HepG2 (cell line): ENCODE data around the gene PRPSAP2. TPM values are rescaled to one million over a fixed set of nuclear protein-coding genes. Genes with fewer than 3 reads are reported as not detected.

ENCODE experiments used
- GTF3A ChIP-seq: sonication (generic); formaldehyde crosslinking; conservative IDR thresholded peaks from 2 replicates; pipeline ENCODE4 v1.4.0; 2020; ENCODE audit warnings: mild to moderate bottlenecking, missing genetic modification reagents
- HNF4A ChIP-seq: sonication (generic); formaldehyde crosslinking; IDR thresholded peaks from 2 replicates; pipeline ENCODE4 v1.4.0; 2020; ENCODE audit warnings: missing genetic modification reagents
- KDM1A ChIP-seq: IDR thresholded peaks from 2 replicates; pipeline ENCODE4 v1.6.1; 2016; ENCODE audit warnings: missing compliant biosample characterization
- MIER3 ChIP-seq: IDR thresholded peaks from 2 replicates; pipeline ENCODE4 v1.6.1; 2016; ENCODE audit warnings: missing compliant biosample characterization, borderline replicate concordance
- MIXL1 ChIP-seq: IDR thresholded peaks from 2 replicates; pipeline ENCODE4 v1.6.1; 2016
- MXD4 ChIP-seq: IDR thresholded peaks from 2 replicates; pipeline ENCODE4 v1.6.1; 2016; ENCODE audit warnings: mild to moderate bottlenecking, missing biosample characterization, missing genetic modification reagents
- PHF21A ChIP-seq: sonication (generic); formaldehyde crosslinking; IDR thresholded peaks from 2 replicates; pipeline ENCODE4 v1.5.0; 2020; ENCODE audit warnings: mild to moderate bottlenecking, missing genetic modification reagents
- ZFP82 ChIP-seq: sonication (generic); formaldehyde crosslinking; IDR thresholded peaks from 2 replicates; pipeline ENCODE4 v1.5.1; 2020; ENCODE audit warnings: mild to moderate bottlenecking, missing genetic modification reagents, borderline replicate concordance
- ZFP90 ChIP-seq: sonication (generic); formaldehyde crosslinking; IDR thresholded peaks from 2 replicates; pipeline ENCODE4 v1.8.0; 2022; ENCODE audit warnings: missing genetic modification reagents, mild to moderate bottlenecking, inconsistent platforms, borderline replicate concordance
- ZNF775 ChIP-seq: sonication (generic); formaldehyde crosslinking; IDR thresholded peaks from 2 replicates; pipeline ENCODE4 v1.4.0; 2020; ENCODE audit warnings: missing genetic modification reagents, mild to moderate bottlenecking, moderate library complexity, borderline replicate concordance
- polyA plus RNA-seq, 8 experiments: library from polyadenylated mRNA; depleted of rRNA in 3 of 8; stranded (reverse) in 7 of 8; unstranded in 1 of 8; fragments of >200 nt; fragmentation: Illumina TruSeq in 4 of 8; extraction: Trizol in 4 of 8; gene quantifications; 2 replicates each; pipeline versions ENCODE4 v1.2.1 to v1.2.3, GENCODE V29; 2011 to 2016; ENCODE audit warnings: low read depth in 4 of 8, missing spikeins in 1 of 8, mixed read lengths in 1 of 8; ENCODE audit not compliant: insufficient read depth in 1 of 8
- total RNA-seq, 5 experiments: library from RNA; depleted of rRNA; stranded (reverse); fragments of >200 nt; fragmentation: Illumina TruSeq; extraction: Trizol; gene quantifications; 2 replicates each; pipeline ENCODE4 v1.2.3, GENCODE V29; 2016; ENCODE audit warnings: low read depth in 1 of 5
- TF ChIP-seq, protein P1 (sequence below): sonication (generic); formaldehyde crosslinking; IDR thresholded peaks from 2 replicates; pipeline ENCODE4 v1.4.0; 2020; ENCODE audit warnings: missing genetic modification reagents
- TF ChIP-seq, protein P2 (sequence below): fragments of 450-650 bp; IDR thresholded peaks from 2 replicates; pipeline ENCODE4 v1.6.1; 2016
- TF ChIP-seq, protein P3 (sequence below): sonication (generic); formaldehyde crosslinking; IDR thresholded peaks from 2 replicates; pipeline ENCODE4 v1.5.0; 2020; ENCODE audit warnings: missing genetic modification reagents
- TF ChIP-seq, protein P4 (sequence below): IDR thresholded peaks from 2 replicates; pipeline ENCODE4 v1.6.1; 2016; ENCODE audit warnings: missing compliant biosample characterization, missing genetic modification reagents, borderline replicate concordance
- TF ChIP-seq, protein P5 (sequence below): sonication (generic); formaldehyde crosslinking; IDR thresholded peaks from 2 replicates; pipeline ENCODE4 v1.4.0; 2020; ENCODE audit warnings: missing genetic modification reagents
- TF ChIP-seq, protein P6 (sequence below): sonication (generic); formaldehyde crosslinking; conservative IDR thresholded peaks from 2 replicates; pipeline ENCODE4 v1.8.0; 2022; ENCODE audit warnings: missing genetic modification reagents
- TF ChIP-seq, protein P7 (sequence below): sonication (generic); formaldehyde crosslinking; conservative IDR thresholded peaks from 2 replicates; pipeline ENCODE4 v1.4.0; 2020; ENCODE audit warnings: missing genetic modification reagents

The PRPSAP2 gene
- total and polyA plus RNA-seq, 2 of the 13 experiments (the other 11 are each of a cell fraction or from before 2014, with no cell fraction given): 34.0 to 58.9 TPM

DNA sequence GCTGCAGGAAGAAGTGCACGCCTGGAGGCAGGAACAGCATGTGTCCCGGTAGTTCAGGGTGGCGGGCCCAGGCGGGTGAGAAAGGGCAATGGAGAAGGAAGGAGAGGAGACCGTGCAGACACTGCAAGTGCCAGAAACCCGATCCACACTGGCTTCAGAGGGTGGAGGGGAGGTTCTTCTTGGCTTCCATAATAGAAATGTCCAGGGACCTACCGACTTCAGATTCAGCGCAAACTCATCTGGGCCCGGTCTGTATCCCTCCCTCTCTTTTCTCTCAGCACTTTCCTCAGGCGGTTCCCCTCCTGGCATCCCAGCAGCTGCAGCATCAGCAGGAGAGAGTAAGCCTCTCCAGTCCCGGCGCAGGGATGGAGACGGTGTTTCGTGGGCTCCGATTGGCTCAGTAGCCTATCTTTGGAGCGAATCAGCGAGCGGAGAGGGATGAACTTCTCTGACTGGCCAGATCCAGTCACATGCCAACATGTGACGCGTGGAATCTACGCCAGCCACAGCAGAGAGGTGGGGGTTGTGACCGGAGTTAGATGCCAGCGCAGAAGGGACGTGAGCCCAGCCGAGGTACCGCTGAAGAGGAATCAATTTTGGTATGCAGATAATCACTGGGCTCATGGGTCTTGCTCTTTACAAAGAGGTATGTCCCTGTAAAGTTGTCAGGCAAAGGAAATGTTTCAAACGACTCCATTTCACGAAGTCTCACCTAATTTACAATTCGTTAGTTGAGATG, 1.9 kb upstream of the PRPSAP2 start (continued):
- TF ChIP-seq, protein P1, sequence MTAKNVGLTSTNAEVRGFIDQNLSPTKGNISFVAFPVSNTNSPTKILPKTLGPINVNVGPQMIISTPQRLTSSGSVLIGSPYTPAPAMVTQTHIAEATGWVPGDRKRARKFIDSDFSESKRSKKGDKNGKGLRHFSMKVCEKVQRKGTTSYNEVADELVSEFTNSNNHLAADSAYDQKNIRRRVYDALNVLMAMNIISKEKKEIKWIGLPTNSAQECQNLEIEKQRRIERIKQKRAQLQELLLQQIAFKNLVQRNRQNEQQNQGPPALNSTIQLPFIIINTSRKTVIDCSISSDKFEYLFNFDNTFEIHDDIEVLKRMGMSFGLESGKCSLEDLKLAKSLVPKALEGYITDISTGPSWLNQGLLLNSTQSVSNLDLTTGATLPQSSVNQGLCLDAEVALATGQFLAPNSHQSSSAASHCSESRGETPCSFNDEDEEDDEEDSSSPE (CRISPR knock-in tag): peak; percentile 49
- TF ChIP-seq, protein P2, sequence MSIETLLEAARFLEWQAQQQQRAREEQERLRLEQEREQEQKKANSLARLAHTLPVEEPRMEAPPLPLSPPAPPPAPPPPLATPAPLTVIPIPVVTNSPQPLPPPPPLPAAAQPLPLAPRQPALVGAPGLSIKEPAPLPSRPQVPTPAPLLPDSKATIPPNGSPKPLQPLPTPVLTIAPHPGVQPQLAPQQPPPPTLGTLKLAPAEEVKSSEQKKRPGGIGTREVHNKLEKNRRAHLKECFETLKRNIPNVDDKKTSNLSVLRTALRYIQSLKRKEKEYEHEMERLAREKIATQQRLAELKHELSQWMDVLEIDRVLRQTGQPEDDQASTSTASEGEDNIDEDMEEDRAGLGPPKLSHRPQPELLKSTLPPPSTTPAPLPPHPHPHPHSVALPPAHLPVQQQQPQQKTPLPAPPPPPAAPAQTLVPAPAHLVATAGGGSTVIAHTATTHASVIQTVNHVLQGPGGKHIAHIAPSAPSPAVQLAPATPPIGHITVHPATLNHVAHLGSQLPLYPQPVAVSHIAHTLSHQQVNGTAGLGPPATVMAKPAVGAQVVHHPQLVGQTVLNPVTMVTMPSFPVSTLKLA: peak; percentile 36
- TF ChIP-seq, protein P3, sequence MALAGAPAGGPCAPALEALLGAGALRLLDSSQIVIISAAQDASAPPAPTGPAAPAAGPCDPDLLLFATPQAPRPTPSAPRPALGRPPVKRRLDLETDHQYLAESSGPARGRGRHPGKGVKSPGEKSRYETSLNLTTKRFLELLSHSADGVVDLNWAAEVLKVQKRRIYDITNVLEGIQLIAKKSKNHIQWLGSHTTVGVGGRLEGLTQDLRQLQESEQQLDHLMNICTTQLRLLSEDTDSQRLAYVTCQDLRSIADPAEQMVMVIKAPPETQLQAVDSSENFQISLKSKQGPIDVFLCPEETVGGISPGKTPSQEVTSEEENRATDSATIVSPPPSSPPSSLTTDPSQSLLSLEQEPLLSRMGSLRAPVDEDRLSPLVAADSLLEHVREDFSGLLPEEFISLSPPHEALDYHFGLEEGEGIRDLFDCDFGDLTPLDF: no peak
- TF ChIP-seq, protein P4, sequence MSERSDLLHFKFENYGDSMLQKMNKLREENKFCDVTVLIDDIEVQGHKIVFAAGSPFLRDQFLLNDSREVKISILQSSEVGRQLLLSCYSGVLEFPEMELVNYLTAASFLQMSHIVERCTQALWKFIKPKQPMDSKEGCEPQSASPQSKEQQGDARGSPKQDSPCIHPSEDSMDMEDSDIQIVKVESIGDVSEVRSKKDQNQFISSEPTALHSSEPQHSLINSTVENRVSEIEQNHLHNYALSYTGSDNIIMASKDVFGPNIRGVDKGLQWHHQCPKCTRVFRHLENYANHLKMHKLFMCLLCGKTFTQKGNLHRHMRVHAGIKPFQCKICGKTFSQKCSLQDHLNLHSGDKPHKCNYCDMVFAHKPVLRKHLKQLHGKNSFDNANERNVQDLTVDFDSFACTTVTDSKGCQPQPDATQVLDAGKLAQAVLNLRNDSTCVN (CRISPR knock-in tag): peak; percentile 20; the same call in 1 of the 2 replicates
- TF ChIP-seq PHF21A (CRISPR knock-in tag) (peak; percentile 48; the same call in 1 of the 2 replicates), MXD4 (no peak), ZFP90 (CRISPR knock-in tag) (peak; percentile 70; the same call in 1 of the 2 replicates), KDM1A (peak; percentile 59; the same call in 1 of the 2 replicates), MIER3 (no peak), ZFP82 (CRISPR knock-in tag) (no peak), MIXL1 (CRISPR knock-in tag) (no peak), HNF4A (no peak), ZNF775 (CRISPR knock-in tag) (no peak), GTF3A (no peak)
- TF ChIP-seq, protein P5, sequence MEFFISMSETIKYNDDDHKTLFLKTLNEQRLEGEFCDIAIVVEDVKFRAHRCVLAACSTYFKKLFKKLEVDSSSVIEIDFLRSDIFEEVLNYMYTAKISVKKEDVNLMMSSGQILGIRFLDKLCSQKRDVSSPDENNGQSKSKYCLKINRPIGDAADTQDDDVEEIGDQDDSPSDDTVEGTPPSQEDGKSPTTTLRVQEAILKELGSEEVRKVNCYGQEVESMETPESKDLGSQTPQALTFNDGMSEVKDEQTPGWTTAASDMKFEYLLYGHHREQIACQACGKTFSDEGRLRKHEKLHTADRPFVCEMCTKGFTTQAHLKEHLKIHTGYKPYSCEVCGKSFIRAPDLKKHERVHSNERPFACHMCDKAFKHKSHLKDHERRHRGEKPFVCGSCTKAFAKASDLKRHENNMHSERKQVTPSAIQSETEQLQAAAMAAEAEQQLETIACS (CRISPR knock-in tag): no peak
- TF ChIP-seq, protein P6, sequence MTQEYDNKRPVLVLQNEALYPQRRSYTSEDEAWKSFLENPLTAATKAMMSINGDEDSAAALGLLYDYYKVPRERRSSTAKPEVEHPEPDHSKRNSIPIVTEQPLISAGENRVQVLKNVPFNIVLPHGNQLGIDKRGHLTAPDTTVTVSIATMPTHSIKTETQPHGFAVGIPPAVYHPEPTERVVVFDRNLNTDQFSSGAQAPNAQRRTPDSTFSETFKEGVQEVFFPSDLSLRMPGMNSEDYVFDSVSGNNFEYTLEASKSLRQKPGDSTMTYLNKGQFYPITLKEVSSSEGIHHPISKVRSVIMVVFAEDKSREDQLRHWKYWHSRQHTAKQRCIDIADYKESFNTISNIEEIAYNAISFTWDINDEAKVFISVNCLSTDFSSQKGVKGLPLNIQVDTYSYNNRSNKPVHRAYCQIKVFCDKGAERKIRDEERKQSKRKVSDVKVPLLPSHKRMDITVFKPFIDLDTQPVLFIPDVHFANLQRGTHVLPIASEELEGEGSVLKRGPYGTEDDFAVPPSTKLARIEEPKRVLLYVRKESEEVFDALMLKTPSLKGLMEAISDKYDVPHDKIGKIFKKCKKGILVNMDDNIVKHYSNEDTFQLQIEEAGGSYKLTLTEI (CRISPR knock-in tag): no peak
- TF ChIP-seq, protein P7, sequence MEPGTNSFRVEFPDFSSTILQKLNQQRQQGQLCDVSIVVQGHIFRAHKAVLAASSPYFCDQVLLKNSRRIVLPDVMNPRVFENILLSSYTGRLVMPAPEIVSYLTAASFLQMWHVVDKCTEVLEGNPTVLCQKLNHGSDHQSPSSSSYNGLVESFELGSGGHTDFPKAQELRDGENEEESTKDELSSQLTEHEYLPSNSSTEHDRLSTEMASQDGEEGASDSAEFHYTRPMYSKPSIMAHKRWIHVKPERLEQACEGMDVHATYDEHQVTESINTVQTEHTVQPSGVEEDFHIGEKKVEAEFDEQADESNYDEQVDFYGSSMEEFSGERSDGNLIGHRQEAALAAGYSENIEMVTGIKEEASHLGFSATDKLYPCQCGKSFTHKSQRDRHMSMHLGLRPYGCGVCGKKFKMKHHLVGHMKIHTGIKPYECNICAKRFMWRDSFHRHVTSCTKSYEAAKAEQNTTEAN: peak; percentile 52; the same call in 1 of the 2 replicates
